GM18873 (cell line): ENCODE measurements around the gene TP53.
"Not testable (repeated sequence)": the region's sequence is repeated elsewhere in the genome, so short reads cannot be mapped to it uniquely, and the experiment has no call there.

Source experiments
- ATAC-seq: cut with Tn5 transposase; IDR thresholded peaks from one replicate; pipeline ENCODE4 v1.9.1; 2021; ENCODE audit warnings: mild to moderate bottlenecking, moderate library complexity, moderate number of reproducible peaks; ENCODE audit not compliant: unreplicated experiment, low FRiP score

Gene TP53

GRCh38 chr17:7684851-7685532 is 2.3 kb downstream of the TP53 start:
- no peak for ATAC-seq

- no peak for ATAC-seq
Measured at GRCh38 chr17:7677388-7678067, 9.8 kb downstream of the TP53 start.

- ATAC-seq, result no peak
Measured at GRCh38 chr17:7676533-7676932, 10.8 kb downstream of the TP53 start.

DNA sequence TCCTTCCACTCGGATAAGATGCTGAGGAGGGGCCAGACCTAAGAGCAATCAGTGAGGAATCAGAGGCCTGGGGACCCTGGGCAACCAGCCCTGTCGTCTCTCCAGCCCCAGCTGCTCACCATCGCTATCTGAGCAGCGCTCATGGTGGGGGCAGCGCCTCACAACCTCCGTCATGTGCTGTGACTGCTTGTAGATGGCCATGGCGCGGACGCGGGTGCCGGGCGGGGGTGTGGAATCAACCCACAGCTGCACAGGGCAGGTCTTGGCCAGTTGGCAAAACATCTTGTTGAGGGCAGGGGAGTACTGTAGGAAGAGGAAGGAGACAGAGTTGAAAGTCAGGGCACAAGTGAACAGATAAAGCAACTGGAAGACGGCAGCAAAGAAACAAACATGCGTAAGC is 12.4 kb downstream of the TP53 start:
- no peak for ATAC-seq

- ATAC-seq, result no peak
Measured at GRCh38 chr17:7673239-7673638, 14.1 kb downstream of the TP53 start.

DNA sequence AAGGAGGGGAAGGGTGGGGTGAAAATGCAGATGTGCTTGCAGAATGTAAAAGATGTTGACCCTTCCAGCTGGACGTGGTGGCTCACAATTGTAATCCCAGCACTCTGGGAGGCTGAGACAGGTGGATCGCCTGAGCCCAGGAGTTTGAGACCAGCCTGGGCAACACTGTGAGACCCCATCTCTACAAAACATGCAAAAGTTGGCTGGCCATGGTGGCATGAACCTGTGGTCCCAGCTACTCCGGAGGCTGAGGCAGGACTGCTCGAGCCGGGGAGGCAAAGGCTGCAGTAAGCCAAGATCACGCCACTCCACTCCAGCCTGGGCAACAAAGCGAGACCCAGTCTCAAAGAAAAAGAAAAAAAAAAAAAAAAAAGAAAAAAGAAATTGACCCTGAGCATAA is 18.8 kb downstream of the TP53 start:
- ATAC-seq, result no peak

GRCh38 chr17:7667656-7668406 is 19.5 kb downstream of the TP53 start:
- no peak for ATAC-seq

GRCh38 chr17:7656958-7657609 is 30.2 kb downstream of the TP53 start:
- no peak for ATAC-seq

- no peak for ATAC-seq
Measured at GRCh38 chr17:7655541-7655840, 31.8 kb downstream of the TP53 start.

DNA sequence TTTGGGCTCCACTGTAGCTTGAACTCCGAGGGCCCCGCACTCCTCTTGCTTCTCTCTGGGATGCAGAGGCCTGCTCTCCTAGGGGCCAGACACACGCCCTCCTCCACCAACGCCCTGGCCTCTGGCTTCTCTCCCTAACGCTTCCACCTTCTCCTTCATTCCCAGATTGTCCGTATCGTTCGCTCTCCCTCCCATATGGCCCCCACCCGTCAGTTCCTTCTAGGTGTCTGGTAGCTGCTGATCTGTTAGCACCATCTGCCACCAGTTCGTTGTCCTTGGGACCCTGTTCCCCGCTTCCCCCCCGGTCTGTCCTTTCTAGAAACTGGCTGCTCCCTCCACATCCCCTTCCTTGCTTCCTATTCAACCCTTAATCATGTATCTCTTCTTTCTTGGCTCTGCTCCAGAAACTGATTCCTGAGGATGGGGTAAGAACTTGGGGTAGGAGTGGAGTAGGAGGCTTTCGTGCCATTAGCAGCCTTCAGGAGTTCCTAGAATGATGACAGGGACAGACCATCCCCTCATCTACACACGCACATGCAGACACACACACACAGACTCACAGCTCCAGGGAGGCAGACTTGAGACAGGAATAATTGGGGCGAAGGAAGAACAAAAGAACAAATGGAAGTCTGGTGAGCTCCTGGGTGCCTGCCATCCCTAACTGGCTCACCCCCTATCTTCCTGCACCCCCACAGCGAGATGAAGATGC is 32.3 kb downstream of the TP53 start:
- no peak for ATAC-seq

GRCh38 chr17:7652388-7653356 is 34.6 kb downstream of the TP53 start:
- ATAC-seq, result no peak

GRCh38 chr17:7651665-7652387 is 35.5 kb downstream of the TP53 start:
- no peak for ATAC-seq

GRCh38 chr17:7651097-7651664 is 36.1 kb downstream of the TP53 start:
- ATAC-seq, result no peak

GRCh38 chr17:7650509-7651096 is 36.7 kb downstream of the TP53 start, which contains the start of gene ATP1B2:
Gene ATP1B2, plus strand, starts transcription at chr17:7650926. Its CDS starts 593 bp downstream, at chr17:7651519.
- no peak for ATAC-seq

GRCh38 chr17:7647018-7647417 is 40.3 kb downstream of the TP53 start:
- ATAC-seq, result no peak

DNA sequence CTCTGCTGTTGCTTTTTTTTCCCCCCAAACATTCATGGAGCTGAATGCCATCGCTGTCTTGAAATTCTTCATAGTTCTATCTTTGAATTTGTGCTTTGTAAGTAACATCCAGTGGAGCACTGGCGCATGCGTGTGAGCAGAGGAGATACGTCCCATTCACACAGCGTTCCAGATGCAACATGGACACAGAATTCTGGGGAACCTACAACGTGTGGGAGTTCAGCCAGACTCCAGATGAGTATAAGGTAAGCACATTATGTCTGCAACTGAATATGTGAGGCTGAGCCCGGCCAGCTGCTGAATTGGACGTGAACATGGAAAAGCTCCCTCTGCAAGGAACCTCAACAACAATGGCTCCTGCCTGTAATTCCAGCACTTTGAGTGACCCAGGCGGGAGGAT is 40.8 kb downstream of the TP53 start:
- ATAC-seq, result no peak

DNA sequence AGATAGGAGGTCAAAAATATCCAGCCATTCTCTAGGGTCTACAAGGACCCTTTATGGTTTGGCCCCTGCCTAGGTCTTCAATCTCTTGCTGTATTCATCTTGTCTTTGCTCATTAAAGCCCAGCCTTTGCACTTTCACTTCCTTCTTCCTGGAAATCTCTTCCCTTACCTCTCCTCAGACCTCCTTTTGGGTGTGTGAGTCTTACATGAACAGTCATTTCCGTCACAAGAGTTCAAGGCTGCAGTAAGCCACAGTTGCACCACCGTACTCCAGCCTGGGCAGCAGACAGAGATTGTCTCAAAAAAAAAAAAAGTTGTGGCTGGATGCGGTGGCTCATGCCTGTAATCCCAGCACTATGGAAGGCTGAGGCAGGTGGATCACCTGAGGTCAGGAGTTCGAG is 42.5 kb downstream of the TP53 start:
- ATAC-seq, result no peak

DNA sequence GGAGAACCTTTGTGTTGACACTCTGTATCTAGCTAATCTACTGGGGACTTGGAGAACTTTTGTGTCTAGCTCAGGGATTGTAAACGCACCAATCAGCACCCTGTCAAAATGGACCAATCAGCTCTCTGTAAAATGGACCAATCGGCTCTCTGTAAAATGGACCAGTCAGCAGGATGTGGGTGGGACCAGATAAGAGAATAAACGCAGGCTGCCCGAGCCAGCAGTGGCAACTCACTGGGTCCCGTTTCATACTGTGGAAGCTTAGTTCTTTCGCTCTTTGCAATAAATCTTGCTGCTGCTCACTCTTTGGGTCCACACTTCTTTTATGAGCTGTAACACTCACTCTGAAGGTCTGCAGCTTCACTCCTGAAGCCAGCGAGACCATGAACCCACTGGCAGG is 45.7 kb downstream of the TP53 start:
- ATAC-seq, result not testable (repeated sequence)
